Measurements from ENCODE around the gene SORCS2.

The SORCS2 gene

DNA sequence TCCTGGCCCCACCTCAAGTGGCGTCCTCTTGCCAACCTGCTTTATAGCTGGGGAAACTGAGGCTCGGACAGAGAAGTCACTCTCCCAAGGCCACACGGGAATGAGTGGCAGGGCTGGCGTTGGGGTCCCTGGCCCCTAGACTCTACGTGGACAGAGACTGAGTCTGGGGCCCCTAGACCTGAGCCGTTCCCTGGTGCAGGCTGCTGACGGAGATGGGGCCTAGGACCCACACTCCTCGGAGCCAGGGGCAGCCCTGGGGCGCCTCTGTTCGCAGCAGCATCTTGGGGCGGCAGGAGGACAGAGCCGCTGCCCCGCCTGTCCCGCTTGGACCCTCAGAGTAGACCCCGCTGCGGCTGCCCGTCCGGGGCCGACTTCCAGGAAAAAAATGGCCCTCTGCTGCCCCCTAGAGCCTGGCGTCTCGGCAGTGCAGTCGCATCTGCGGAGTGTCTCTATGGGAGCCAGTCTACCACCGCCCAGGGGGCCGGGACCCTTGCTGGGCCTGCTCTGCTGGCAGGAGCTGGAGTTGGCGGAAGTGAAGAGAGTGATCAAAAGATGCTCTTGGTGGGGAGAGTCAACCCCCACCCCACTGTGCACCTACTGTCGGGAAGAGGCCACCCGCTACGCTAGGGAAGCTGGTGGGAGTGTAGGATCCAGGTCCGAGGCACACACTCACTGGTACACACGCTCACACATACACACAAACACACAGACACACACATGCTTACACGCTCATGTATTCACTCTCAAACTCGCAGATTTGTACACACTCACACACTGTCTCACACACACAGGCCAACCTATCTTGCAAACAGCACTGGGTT is 527.2 kb downstream of the SORCS2 start:
- TF ChIP-seq FOXP2 (optimal IDR thresholded peaks at IDR 0.05; ENCODE audit: borderline replicate concordance, extremely low read depth, extremely low read length, insufficient read depth) = no peak
- TF ChIP-seq, protein P1, sequence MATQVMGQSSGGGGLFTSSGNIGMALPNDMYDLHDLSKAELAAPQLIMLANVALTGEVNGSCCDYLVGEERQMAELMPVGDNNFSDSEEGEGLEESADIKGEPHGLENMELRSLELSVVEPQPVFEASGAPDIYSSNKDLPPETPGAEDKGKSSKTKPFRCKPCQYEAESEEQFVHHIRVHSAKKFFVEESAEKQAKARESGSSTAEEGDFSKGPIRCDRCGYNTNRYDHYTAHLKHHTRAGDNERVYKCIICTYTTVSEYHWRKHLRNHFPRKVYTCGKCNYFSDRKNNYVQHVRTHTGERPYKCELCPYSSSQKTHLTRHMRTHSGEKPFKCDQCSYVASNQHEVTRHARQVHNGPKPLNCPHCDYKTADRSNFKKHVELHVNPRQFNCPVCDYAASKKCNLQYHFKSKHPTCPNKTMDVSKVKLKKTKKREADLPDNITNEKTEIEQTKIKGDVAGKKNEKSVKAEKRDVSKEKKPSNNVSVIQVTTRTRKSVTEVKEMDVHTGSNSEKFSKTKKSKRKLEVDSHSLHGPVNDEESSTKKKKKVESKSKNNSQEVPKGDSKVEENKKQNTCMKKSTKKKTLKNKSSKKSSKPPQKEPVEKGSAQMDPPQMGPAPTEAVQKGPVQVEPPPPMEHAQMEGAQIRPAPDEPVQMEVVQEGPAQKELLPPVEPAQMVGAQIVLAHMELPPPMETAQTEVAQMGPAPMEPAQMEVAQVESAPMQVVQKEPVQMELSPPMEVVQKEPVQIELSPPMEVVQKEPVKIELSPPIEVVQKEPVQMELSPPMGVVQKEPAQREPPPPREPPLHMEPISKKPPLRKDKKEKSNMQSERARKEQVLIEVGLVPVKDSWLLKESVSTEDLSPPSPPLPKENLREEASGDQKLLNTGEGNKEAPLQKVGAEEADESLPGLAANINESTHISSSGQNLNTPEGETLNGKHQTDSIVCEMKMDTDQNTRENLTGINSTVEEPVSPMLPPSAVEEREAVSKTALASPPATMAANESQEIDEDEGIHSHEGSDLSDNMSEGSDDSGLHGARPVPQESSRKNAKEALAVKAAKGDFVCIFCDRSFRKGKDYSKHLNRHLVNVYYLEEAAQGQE (IDR thresholded peaks at IDR 0.05; ENCODE audit: insufficient read depth in 1 of 2, low read depth in 2 of 2, low read length in 2 of 2) = no peak
- no peak for TF ChIP-seq POLR2AphosphoS5 (IDR thresholded peaks at IDR 0.05; ENCODE audit: low read depth, low read length)
- no peak for TF ChIP-seq TAF1 (IDR thresholded peaks at IDR 0.05; ENCODE audit: borderline replicate concordance, insufficient read depth, low read length)
- no peak for TF ChIP-seq SIN3A (IDR thresholded peaks at IDR 0.05; ENCODE audit: borderline replicate concordance, insufficient read depth, low read length)

DNA sequence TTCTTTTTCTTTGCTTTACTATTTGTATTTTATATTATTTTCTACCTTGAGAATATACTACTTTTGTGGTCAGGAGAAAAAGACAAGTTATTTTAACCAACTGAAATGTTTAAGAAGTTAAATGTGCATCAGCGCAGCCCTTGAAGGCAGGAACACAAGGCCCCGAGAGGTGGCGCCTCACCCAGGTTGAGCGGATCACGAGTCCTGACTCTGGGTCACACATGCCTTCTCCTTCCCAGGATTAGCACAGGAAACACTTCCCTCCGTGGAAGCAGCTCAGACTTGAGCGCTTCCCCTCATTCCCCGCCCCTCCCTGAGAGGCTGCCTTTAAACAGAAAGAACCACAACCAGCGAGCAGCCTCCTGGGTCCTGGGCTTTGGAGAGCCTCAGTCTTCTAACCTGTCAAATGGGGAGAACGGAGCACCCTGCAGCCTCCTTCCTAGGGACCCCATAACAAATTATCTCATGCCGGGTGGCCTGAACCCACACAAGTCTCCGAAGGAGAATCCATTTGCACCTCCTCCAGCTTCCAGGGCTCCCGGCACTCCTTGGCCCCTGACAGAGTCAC is 529.7 kb downstream of the SORCS2 start:
- no peak for TF ChIP-seq POLR2AphosphoS5 (IDR thresholded peaks at IDR 0.05; ENCODE audit: low read depth, low read length)
- TF ChIP-seq, protein P1 (IDR thresholded peaks at IDR 0.05; ENCODE audit: insufficient read depth in 1 of 2, low read depth in 2 of 2, low read length in 2 of 2) = no peak
- no peak for TF ChIP-seq SIN3A (IDR thresholded peaks at IDR 0.05; ENCODE audit: borderline replicate concordance, insufficient read depth, low read length)
- TF ChIP-seq FOXP2 (optimal IDR thresholded peaks at IDR 0.05; ENCODE audit: borderline replicate concordance, extremely low read depth, extremely low read length, insufficient read depth) = no peak
- no peak for TF ChIP-seq TAF1 (IDR thresholded peaks at IDR 0.05; ENCODE audit: borderline replicate concordance, insufficient read depth, low read length)

DNA sequence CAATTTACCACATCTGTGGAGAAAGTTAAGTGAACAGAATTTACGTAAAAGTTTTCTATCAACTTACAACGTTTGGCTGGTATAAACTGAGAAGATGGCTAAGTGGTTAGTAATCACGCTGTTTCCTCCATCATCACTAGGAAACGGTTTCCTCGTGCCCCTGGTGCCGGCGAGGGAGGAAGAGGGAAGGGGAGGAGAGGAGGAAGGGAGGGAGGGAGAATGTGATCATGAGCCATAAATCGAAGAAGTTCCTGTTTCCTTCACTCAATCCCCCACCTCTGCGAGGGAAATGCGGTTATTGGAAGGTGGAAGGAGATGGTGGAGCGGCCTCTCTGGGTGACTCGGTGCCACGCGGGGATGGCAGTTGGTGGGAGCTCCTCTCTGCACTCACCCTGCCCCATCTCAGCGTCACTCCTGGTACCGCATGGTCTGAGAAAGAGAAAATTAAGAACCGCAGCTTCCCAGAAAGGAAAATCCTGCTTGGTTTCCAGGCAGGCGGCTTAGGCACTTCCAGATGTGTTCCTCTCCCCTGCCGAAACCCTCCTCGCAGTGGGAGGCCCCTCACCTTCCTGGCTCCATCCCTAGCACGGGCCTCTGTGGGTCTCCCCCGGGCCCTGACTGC is 530.5 kb downstream of the SORCS2 start:
- no peak for TF ChIP-seq SIN3A (IDR thresholded peaks at IDR 0.05; ENCODE audit: borderline replicate concordance, insufficient read depth, low read length)
- TF ChIP-seq POLR2AphosphoS5 (IDR thresholded peaks at IDR 0.05; ENCODE audit: low read depth, low read length) = no peak

DNA sequence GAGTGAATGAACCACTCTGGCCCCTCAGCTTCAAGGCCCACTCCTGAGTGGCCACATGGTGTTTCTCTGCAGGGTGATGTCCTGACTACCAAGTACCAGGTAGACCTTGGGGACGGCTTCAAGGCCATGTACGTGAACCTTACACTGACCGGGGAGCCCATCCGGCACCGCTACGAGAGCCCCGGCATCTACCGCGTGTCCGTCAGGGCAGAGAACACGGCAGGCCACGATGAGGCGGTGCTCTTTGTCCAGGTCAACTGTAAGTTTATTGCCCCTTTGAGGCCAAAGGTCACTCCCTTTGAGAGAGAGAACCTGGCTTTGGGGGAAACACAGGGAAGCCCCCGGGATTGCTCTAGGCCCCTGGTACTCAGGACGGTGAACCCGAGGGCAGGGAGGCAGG is 531.3 kb downstream of the SORCS2 start:
- TF ChIP-seq, protein P1 (IDR thresholded peaks at IDR 0.05; ENCODE audit: insufficient read depth in 1 of 2, low read depth in 2 of 2, low read length in 2 of 2) = no peak
- TF ChIP-seq POLR2AphosphoS5 (IDR thresholded peaks at IDR 0.05; ENCODE audit: low read depth, low read length) (no peak), SIN3A (IDR thresholded peaks at IDR 0.05; ENCODE audit: borderline replicate concordance, insufficient read depth, low read length) (no peak), TAF1 (IDR thresholded peaks at IDR 0.05; ENCODE audit: borderline replicate concordance, insufficient read depth, low read length) (no peak), FOXP2 (optimal IDR thresholded peaks at IDR 0.05; ENCODE audit: borderline replicate concordance, extremely low read depth, extremely low read length, insufficient read depth) (no peak)

DNA sequence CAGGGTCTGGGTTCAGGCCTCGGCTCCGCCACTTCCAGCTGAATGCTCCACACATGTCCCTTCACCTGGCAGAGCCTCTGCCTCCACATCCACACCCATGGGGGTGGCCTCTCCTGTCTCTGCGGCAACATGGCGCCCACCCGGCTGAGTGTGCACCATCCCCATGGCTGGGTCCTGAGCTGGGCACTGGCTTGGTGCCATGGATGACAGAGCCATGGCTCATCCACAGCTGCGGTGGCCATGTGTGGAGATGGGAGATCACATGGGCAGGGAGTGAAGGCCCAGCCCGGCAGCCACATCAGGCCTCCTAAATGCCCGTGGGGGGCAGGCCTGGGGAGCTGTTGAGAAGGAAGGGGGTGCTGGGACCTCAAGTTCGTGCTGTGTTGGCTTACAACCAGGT is 533.6 kb downstream of the SORCS2 start:
- no peak for TF ChIP-seq TAF1 (IDR thresholded peaks at IDR 0.05; ENCODE audit: borderline replicate concordance, insufficient read depth, low read length)
- TF ChIP-seq, protein P1 (IDR thresholded peaks at IDR 0.05; ENCODE audit: insufficient read depth in 1 of 2, low read depth in 2 of 2, low read length in 2 of 2) = no peak

Data from PFSK-1 (cell line).